Suprapubic skin (tissue), 4 donors: ENCODE data around the gene SAMD10.

Experiments used
- CTCF ChIP-seq, 2 donors: fragments of 200-600 bp in 1 of 2; fragments of 450-650 bp in 1 of 2; sonication (generic) in 1 of 2; IDR thresholded peaks; one replicate each; pipeline ENCODE4 v1.5.1; 2016 to 2019; ENCODE audit warnings: antibody characterized with exemption in 2 of 2, mild to moderate bottlenecking in 1 of 2, moderate library complexity in 1 of 2
- EP300 ChIP-seq: sonication (generic); formaldehyde crosslinking; IDR thresholded peaks from one replicate; pipeline ENCODE4 v1.6.1; 2017; ENCODE audit warnings: antibody characterized with exemption
- POLR2A ChIP-seq, 2 donors: fragments of 450-650 bp; IDR thresholded peaks; one replicate each; pipeline ENCODE4 v1.6.1; 2017; ENCODE audit warnings: antibody characterized with exemption in 2 of 2, mild to moderate bottlenecking in 2 of 2, moderate library complexity in 2 of 2
- POLR2AphosphoS5 ChIP-seq, 3 donors: sonication (generic); formaldehyde crosslinking; IDR thresholded peaks; one replicate each; pipeline ENCODE4 v1.6.1; 2017; ENCODE audit warnings: antibody characterized with exemption in 3 of 3

- TF ChIP-seq EP300 (no peak), CTCF (IDR thresholded peaks at IDR 0.05) (no peak), POLR2A (IDR thresholded peaks at IDR 0.05) (no peak), POLR2AphosphoS5 (IDR thresholded peaks at IDR 0.05) (no peak)
Measured at GRCh38 chr20:63979229-63979556, 249 bp downstream of the SAMD10 start.
